HG03039 (cell line): ENCODE results near the gene KCNQ1.

Experiments used
- ATAC-seq: cut with Tn5 transposase; IDR thresholded peaks from one replicate; pipeline ENCODE4 v1.9.1; 2021; ENCODE audit warnings: mild to moderate bottlenecking, moderate library complexity; ENCODE audit not compliant: unreplicated experiment

The KCNQ1 gene

GRCh38 chr11:2507212-2507901, 62.5 kb downstream of the KCNQ1 start:
- ATAC-seq: no peak

- no peak for ATAC-seq
These were observed 63.3 kb downstream of the KCNQ1 start for GRCh38 chr11:2507945-2508749.

- ATAC-seq: no peak
These were observed 64.0 kb downstream of the KCNQ1 start for GRCh38 chr11:2508793-2509192.

- no peak for ATAC-seq
These were observed 64.7 kb downstream of the KCNQ1 start for GRCh38 chr11:2509481-2510001.

- ATAC-seq: no peak
These were observed 66.0 kb downstream of the KCNQ1 start for GRCh38 chr11:2510626-2511402.

- ATAC-seq: no peak
These were observed 66.9 kb downstream of the KCNQ1 start for GRCh38 chr11:2511421-2512369.

GRCh38 chr11:2512431-2513407, 67.9 kb downstream of the KCNQ1 start:
- no peak for ATAC-seq

GRCh38 chr11:2513441-2513840, 68.6 kb downstream of the KCNQ1 start:
- ATAC-seq: no peak

GRCh38 chr11:2515401-2516275, 70.8 kb downstream of the KCNQ1 start:
- ATAC-seq: no peak

GRCh38 chr11:2516276-2517015, 71.6 kb downstream of the KCNQ1 start:
- ATAC-seq: no peak

- no peak for ATAC-seq
These were observed 72.2 kb downstream of the KCNQ1 start for GRCh38 chr11:2517016-2517385.

GRCh38 chr11:2517386-2518064, 72.7 kb downstream of the KCNQ1 start:
- no peak for ATAC-seq

GRCh38 chr11:2518111-2518982, 73.5 kb downstream of the KCNQ1 start:
- no peak for ATAC-seq

- no peak for ATAC-seq
These were observed 74.2 kb downstream of the KCNQ1 start for GRCh38 chr11:2518983-2519340.

GRCh38 chr11:2519517-2519861, 74.7 kb downstream of the KCNQ1 start:
- ATAC-seq: no peak
